Measurements from ENCODE around the gene C1QTNF5.

GRCh38 chr11:119347242-119347641, 6.6 kb upstream of the C1QTNF5 start:
- TF ChIP-seq POLR2AphosphoS5 (IDR thresholded peaks at IDR 0.05; ENCODE audit: low read depth, low read length) (no peak), TAF1 (IDR thresholded peaks at IDR 0.05; ENCODE audit: borderline replicate concordance, low read depth, low read length) (no peak)
